Subcutaneous adipose tissue (tissue), 4 donors: ENCODE measurements around the gene TNXB. TPM values are rescaled to one million over a fixed set of nuclear protein-coding genes. Genes with fewer than 3 reads are reported as not detected.

Source experiments
- CTCF ChIP-seq: fragments of 450-650 bp; IDR thresholded peaks from one replicate; pipeline ENCODE4 v1.5.1; 2016; ENCODE audit warnings: low read depth, mild to moderate bottlenecking, control low read depth, antibody characterized with exemption, moderate library complexity
- total RNA-seq, 4 donors: library from RNA; depleted of rRNA; stranded (reverse); fragments of >200 nt; gene quantifications; one replicate each; pipeline ENCODE4 v1.1.0, GENCODE V29; 2016

Gene TNXB
- total RNA-seq, 4 donors from 2014 or later: 93.9 to 261 (median 142) TPM

- TF ChIP-seq CTCF: no peak
Observed at GRCh38 chr6:32084780-32085179, 24.4 kb downstream of the TNXB start.

GRCh38 chr6:32083812-32084768 lies 25.0 kb downstream of the TNXB start:
- TF ChIP-seq CTCF: no peak

- TF ChIP-seq CTCF: no peak
Observed at GRCh38 chr6:32082935-32083334, 26.2 kb downstream of the TNXB start.

GRCh38 chr6:32082478-32082877 lies 26.7 kb downstream of the TNXB start:
- TF ChIP-seq CTCF: no peak

GRCh38 chr6:32081168-32081990 lies 27.8 kb downstream of the TNXB start:
- no peak for TF ChIP-seq CTCF

- TF ChIP-seq CTCF: no peak
Observed at GRCh38 chr6:32079566-32080290, 29.4 kb downstream of the TNXB start.
